Measurements from ENCODE around the gene MADCAM1.

Gene MADCAM1

GRCh38 chr19:532561-533363, 36.5 kb downstream of the MADCAM1 start:
- DNase-seq (ENCODE audit: low spot score): peak; percentile 83

GRCh38 chr19:533364-534058, 37.2 kb downstream of the MADCAM1 start:
- DNase-seq (ENCODE audit: low spot score): no peak

- DNase-seq (ENCODE audit: low spot score): no peak
Measured at GRCh38 chr19:534088-534487, 37.8 kb downstream of the MADCAM1 start.

GRCh38 chr19:535017-535835, 38.9 kb downstream of the MADCAM1 start:
- DNase-seq (ENCODE audit: low spot score): peak; percentile 21

GRCh38 chr19:536031-536880, 40.0 kb downstream of the MADCAM1 start:
- no peak for DNase-seq (ENCODE audit: low spot score)

GRCh38 chr19:536881-537404, 40.7 kb downstream of the MADCAM1 start:
- no peak for DNase-seq (ENCODE audit: low spot score)

- DNase-seq (ENCODE audit: low spot score): no peak
Measured at GRCh38 chr19:538641-539428, 42.5 kb downstream of the MADCAM1 start.

GRCh38 chr19:539429-540030, 43.2 kb downstream of the MADCAM1 start:
- DNase-seq (ENCODE audit: low spot score): no peak

GRCh38 chr19:540867-541637, 44.8 kb downstream of the MADCAM1 start:
- no peak for DNase-seq (ENCODE audit: low spot score)

- DNase-seq (ENCODE audit: low spot score): no peak
Measured at GRCh38 chr19:541699-542098, 45.4 kb downstream of the MADCAM1 start.

GRCh38 chr19:542173-542866, 46.0 kb downstream of the MADCAM1 start:
- no peak for DNase-seq (ENCODE audit: low spot score)

- no peak for DNase-seq (ENCODE audit: low spot score)
Measured at GRCh38 chr19:543910-544608, 47.8 kb downstream of the MADCAM1 start, which contains the start of gene GZMM. GZMM (plus strand) TSS chr19:544053; CDS start chr19:544072, 19 bp downstream.

- no peak for DNase-seq (ENCODE audit: low spot score)
Measured at GRCh38 chr19:547117-547516, 50.8 kb downstream of the MADCAM1 start.

GRCh38 chr19:547836-548720, 51.8 kb downstream of the MADCAM1 start:
- no peak for DNase-seq (ENCODE audit: low spot score)

- no peak for DNase-seq (ENCODE audit: low spot score)
Measured at GRCh38 chr19:548886-549830, 52.9 kb downstream of the MADCAM1 start.

GRCh38 chr19:554817-555216, 58.5 kb downstream of the MADCAM1 start:
- DNase-seq (ENCODE audit: low spot score): no peak
